H1 (cell line): Measurements from ENCODE around the gene AUH.

Experiments used
- CEBPB ChIP-seq: IDR thresholded peaks from 2 replicates; pipeline ENCODE4 v1.6.1; 2012; ENCODE audit warnings: low read depth, low read length
- FOSL1 ChIP-seq: IDR thresholded peaks from 2 replicates; pipeline ENCODE4 v1.6.1; 2011; ENCODE audit warnings: mild to moderate bottlenecking, low read depth, low read length, moderate library complexity; ENCODE audit not compliant: insufficient read depth
- GABPA ChIP-seq: IDR thresholded peaks from 2 replicates; pipeline ENCODE4 v1.6.1; 2011; ENCODE audit warnings: mild to moderate bottlenecking, low read length, moderate library complexity, borderline replicate concordance; ENCODE audit not compliant: insufficient read depth
- JUND ChIP-seq: IDR thresholded peaks from 2 replicates; pipeline ENCODE4 v1.6.1; 2011; ENCODE audit warnings: mild to moderate bottlenecking, improper control_type of control experiment, low read length
- NRF1 ChIP-seq: IDR thresholded peaks from 2 replicates; pipeline ENCODE4 v1.6.1; 2011; ENCODE audit warnings: mild to moderate bottlenecking, low read depth, low read length, improper control_type of control experiment
- PHF8 ChIP-seq: fragments of 200-600 bp; sonication (generic); conservative IDR thresholded peaks from 2 replicates; pipeline ENCODE4 v1.7.1; 2012; ENCODE audit warnings: low read depth, mild to moderate bottlenecking, inconsistent platforms, low read length, moderate library complexity
- RAD21 ChIP-seq, 2 experiments: IDR thresholded peaks in 1 of 2; conservative IDR thresholded peaks in 1 of 2; 2 replicates each; pipeline ENCODE4 v1.6.1; 2011; ENCODE audit warnings: low read depth in 2 of 2, low read length in 2 of 2, improper control_type of control experiment in 1 of 2, inconsistent platforms in 1 of 2, mild to moderate bottlenecking in 1 of 2, moderate library complexity in 1 of 2
- RFX5 ChIP-seq: IDR thresholded peaks from 2 replicates; pipeline ENCODE4 v1.6.1; 2011; ENCODE audit warnings: low read depth, low read length, improper control_type of control experiment, borderline replicate concordance
- SP1 ChIP-seq: IDR thresholded peaks from 2 replicates; pipeline ENCODE4 v1.6.1; 2011; ENCODE audit warnings: low read depth, low read length
- YY1 ChIP-seq: IDR thresholded peaks from 2 replicates; pipeline ENCODE4 v1.6.1; 2011; ENCODE audit warnings: low read depth, mild to moderate bottlenecking, low read length
- TF ChIP-seq, protein P1 (sequence below), 3 experiments: IDR thresholded peaks; 1 replicate in 2 of 3; 2 replicates in 1 of 3; pipeline versions ENCODE4 v1.5.1 to v1.6.1; 2011; ENCODE audit warnings: low read length in 3 of 3, mild to moderate bottlenecking in 3 of 3, inconsistent platforms in 2 of 3, low read depth in 1 of 3, moderate library complexity in 1 of 3; ENCODE audit not compliant: insufficient read depth in 1 of 3; ENCODE audit errors: control extremely low read depth in 1 of 3
- TF ChIP-seq, protein P2 (sequence below): IDR thresholded peaks from 2 replicates; pipeline ENCODE4 v1.6.1; 2011; ENCODE audit warnings: low read length, improper control_type of control experiment

DNA sequence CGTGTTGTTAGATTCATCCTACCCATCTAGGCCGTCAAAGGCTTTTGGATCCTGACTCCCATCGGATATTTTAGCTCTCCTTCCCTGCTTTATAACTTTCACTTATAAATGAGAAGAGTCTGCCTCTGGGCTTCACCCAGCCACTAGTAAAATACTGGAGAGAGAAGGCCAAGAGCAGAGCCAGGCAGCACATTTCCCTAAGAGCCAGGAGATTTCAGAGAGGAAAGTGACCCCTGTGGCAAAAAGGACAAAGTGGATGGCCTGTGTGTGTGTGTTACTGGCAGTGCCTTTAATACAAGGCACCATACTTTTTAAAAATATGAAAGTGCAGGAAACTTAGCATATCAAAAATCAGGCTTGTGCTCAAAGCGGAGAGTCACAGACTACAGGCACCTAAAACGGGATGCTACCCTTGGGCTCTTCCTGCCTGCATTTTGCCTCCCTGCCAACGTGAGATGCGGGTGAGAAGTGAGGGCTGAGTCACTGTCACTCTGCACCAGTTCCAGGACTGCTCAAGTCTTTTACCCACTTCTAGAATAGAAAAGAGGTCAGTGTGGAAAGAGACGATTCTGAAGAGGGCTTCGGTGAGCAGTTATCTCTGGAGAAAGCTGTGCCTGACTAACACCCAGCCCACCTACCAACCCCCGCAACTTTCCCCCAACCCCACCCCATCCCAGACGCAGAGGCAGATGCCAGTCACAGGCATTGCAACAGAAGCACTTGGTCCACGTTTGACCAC lies 46.0 kb upstream of the AUH start:
- TF ChIP-seq, protein P1, sequence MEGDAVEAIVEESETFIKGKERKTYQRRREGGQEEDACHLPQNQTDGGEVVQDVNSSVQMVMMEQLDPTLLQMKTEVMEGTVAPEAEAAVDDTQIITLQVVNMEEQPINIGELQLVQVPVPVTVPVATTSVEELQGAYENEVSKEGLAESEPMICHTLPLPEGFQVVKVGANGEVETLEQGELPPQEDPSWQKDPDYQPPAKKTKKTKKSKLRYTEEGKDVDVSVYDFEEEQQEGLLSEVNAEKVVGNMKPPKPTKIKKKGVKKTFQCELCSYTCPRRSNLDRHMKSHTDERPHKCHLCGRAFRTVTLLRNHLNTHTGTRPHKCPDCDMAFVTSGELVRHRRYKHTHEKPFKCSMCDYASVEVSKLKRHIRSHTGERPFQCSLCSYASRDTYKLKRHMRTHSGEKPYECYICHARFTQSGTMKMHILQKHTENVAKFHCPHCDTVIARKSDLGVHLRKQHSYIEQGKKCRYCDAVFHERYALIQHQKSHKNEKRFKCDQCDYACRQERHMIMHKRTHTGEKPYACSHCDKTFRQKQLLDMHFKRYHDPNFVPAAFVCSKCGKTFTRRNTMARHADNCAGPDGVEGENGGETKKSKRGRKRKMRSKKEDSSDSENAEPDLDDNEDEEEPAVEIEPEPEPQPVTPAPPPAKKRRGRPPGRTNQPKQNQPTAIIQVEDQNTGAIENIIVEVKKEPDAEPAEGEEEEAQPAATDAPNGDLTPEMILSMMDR (IDR thresholded peaks at IDR 0.05; ENCODE audit: control extremely low read depth in 1 of 3, insufficient read depth in 1 of 3, low read depth in 1 of 3, low read length in 3 of 3): no peak
- TF ChIP-seq, protein P2, sequence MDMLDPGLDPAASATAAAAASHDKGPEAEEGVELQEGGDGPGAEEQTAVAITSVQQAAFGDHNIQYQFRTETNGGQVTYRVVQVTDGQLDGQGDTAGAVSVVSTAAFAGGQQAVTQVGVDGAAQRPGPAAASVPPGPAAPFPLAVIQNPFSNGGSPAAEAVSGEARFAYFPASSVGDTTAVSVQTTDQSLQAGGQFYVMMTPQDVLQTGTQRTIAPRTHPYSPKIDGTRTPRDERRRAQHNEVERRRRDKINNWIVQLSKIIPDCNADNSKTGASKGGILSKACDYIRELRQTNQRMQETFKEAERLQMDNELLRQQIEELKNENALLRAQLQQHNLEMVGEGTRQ: no peak
- no peak for TF ChIP-seq PHF8
- no peak for TF ChIP-seq YY1
- TF ChIP-seq FOSL1: no peak
- no peak for TF ChIP-seq CEBPB
- TF ChIP-seq NRF1: no peak
- TF ChIP-seq SP1: no peak
- no peak for TF ChIP-seq GABPA
- no peak for TF ChIP-seq RAD21 (IDR thresholded peaks at IDR 0.05 in 1 of 2, conservative IDR thresholded peaks at IDR 0.05 in 1 of 2; ENCODE audit: low read depth in 2 of 2, low read length in 2 of 2)
- TF ChIP-seq JUND: no peak
- TF ChIP-seq RFX5: no peak
